HG03520 (cell line): ENCODE results near the gene SHROOM2.

Experiments
- ATAC-seq: cut with Tn5 transposase; IDR thresholded peaks from one replicate; pipeline ENCODE4 v1.9.1; 2021; ENCODE audit warnings: mild to moderate bottlenecking, moderate library complexity; ENCODE audit not compliant: unreplicated experiment

Gene SHROOM2

GRCh38 chrX:9860826-9861225 is 74.6 kb downstream of the SHROOM2 start:
- no peak for ATAC-seq

- ATAC-seq = no peak
Observed at GRCh38 chrX:9861711-9862110, 75.5 kb downstream of the SHROOM2 start.

GRCh38 chrX:9862525-9862924 is 76.3 kb downstream of the SHROOM2 start:
- ATAC-seq = no peak

GRCh38 chrX:9862953-9863352 is 76.7 kb downstream of the SHROOM2 start:
- no peak for ATAC-seq

- ATAC-seq = no peak
Observed at GRCh38 chrX:9864011-9864410, 77.8 kb downstream of the SHROOM2 start.

GRCh38 chrX:9865804-9866472 is 79.7 kb downstream of the SHROOM2 start:
- no peak for ATAC-seq

GRCh38 chrX:9866633-9867032 is 80.4 kb downstream of the SHROOM2 start:
- no peak for ATAC-seq

- ATAC-seq = no peak
Observed at GRCh38 chrX:9867226-9867625, 81.0 kb downstream of the SHROOM2 start.

GRCh38 chrX:9867753-9868152 is 81.5 kb downstream of the SHROOM2 start:
- ATAC-seq = no peak

GRCh38 chrX:9871701-9872268 is 85.6 kb downstream of the SHROOM2 start:
- ATAC-seq = no peak

- ATAC-seq = no peak
Observed at GRCh38 chrX:9873360-9873759, 87.1 kb downstream of the SHROOM2 start.

- no peak for ATAC-seq
Observed at GRCh38 chrX:9873952-9874351, 87.7 kb downstream of the SHROOM2 start.

GRCh38 chrX:9874483-9874882 is 88.3 kb downstream of the SHROOM2 start:
- ATAC-seq = no peak

GRCh38 chrX:9875801-9876200 is 89.6 kb downstream of the SHROOM2 start:
- no peak for ATAC-seq

GRCh38 chrX:9876201-9876600 is 90.0 kb downstream of the SHROOM2 start:
- no peak for ATAC-seq

GRCh38 chrX:9878146-9878820 is 92.1 kb downstream of the SHROOM2 start:
- no peak for ATAC-seq

- no peak for ATAC-seq
Observed at GRCh38 chrX:9880237-9880636, 94.0 kb downstream of the SHROOM2 start.

GRCh38 chrX:9880870-9881269 is 94.6 kb downstream of the SHROOM2 start:
- ATAC-seq = no peak

- no peak for ATAC-seq
Observed at GRCh38 chrX:9882669-9883446, 96.6 kb downstream of the SHROOM2 start.

- ATAC-seq = no peak
Observed at GRCh38 chrX:9884031-9884779, 98.0 kb downstream of the SHROOM2 start.

GRCh38 chrX:9885150-9885549 is 98.9 kb downstream of the SHROOM2 start:
- peak; percentile 72 for ATAC-seq
